HG03575 (cell line): ENCODE data around the gene ITIH4.
"Not testable (repeated sequence)": the region's sequence is repeated elsewhere in the genome, so short reads cannot be mapped to it uniquely, and the experiment has no call there.

ENCODE experiments used
- ATAC-seq: cut with Tn5 transposase; IDR thresholded peaks from one replicate; pipeline ENCODE4 v1.9.1; 2021; ENCODE audit not compliant: unreplicated experiment, insufficient number of reproducible peaks, low FRiP score; ENCODE audit errors: extremely low read depth

The ITIH4 gene

DNA sequence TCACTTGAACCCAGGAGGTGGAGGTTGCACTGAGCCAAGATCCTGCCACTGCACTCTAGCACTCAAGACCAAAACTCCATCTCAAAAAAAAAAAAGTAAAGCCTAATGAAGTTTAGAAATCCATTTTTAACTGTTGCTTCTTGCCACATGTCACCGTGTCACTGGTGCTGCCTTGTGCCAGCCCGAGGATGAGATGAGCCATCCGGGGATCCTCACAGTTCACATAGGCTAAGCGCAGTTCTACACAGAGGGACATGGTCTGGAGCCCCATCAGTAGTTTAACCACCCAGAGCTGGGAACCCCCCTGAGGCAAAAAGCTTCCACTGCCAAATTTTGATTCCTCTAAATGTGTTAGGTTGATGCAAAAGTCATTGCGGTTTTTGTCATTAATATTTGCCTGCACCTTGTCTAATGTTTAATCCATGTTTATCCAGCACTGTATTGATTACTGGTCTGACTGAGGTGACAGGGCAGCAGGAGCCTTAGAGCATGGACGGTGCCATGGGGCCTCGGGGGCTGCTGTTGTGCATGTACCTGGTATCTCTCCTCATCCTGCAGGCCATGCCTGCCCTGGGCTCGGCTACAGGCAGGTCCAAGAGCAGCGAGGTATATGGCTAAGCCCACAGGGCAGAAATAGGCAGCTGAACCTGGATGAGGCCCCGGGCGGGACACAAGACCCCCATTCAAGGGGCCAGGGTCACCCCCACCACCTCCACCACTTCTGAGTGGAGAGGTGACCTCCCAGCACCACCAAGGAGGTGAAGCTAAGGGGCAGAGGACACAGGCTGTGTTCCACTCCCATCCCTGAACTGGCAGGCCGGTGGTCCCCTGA lies 53.1 kb downstream of the ITIH4 start, which contains the start of gene ITIH1:
Gene ITIH1 (plus strand): TSS at position 473 of the 832 bp plus-strand sequence. CDS start 17 bp downstream, at position 490.
- ATAC-seq = no peak

DNA sequence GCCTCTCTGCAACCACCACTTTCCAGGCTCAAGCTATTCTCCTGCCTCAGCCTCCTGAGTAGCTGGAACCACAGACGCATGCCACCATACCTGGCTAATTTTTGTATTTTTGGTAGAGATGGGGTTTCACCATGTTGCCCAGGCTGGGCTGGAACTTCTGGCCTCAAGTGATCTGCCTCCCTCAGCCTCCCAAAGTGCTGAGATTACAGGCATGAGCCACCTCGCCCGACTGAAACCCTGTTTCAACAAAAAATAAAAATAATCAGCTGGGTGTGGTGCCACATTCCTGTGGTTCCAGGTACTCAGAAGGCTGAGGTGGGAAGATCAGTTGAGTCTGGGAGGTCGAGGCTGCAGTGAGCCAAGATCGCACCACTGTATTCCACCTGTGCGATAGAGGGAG lies 54.0 kb downstream of the ITIH4 start:
- not testable (repeated sequence) for ATAC-seq

DNA sequence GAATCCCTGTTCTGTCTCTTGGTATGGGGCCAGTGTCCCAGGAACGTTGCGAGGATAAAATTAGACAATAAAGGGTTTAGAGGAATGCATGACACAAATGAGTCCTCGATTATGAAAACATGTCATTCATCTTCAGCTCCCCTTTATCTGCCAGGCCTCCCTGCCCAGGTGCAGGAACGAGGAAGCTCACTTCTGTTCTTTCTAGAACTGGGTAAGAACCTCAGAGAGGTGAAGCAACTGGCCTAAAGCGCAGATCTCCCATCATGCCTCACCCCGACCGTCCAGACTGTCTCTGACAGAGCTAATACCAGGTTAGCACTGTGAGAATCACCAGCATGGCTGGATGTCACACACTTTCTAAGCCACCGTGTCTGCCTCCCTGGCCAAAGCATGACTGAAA lies 54.6 kb downstream of the ITIH4 start:
- ATAC-seq = no peak

DNA sequence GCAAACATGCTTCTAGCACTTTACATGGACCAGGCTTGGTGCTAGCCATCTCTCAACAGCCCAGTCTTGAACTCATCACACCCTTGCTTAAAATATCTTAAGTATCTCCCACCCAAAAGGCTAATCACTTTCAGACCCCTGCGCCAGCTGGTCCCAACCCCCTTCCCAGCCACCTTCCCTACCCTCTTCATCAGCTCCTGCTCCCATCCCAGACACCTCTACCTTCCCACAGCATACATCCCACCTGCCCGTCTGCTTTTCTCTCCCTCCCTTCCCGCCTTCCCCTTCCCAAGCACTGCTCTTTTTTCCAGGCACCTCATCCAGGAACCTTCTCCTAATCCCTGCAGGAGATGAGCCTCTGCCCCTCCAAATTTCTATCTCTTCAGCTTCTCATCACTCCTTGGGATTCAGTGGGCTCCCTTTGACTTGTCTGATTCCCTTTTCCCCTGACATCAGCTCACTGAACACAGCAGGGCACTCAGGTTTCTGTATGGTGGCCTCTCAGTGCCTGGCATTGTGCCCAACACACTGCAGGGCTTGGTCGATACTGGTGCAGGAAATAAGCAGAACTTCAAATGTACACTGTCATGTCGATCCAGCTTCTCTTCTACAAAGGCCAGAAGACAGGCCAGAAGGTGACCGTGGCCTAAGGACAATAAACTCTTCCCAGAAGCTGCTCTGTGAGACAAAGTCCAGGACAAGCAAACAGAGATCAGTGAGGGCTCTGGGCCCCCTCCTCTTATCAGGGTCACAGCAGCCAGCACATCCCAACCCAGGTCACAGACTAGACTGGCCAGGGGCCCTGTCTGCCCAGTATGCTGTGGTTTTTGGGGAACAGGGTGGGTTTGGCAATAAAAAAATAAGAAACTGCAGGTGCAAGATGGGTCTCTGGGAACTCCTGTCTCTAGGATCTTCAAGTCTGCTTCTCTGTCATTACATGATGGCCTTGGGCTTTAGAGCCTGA lies 55.3 kb downstream of the ITIH4 start:
- no peak for ATAC-seq

DNA sequence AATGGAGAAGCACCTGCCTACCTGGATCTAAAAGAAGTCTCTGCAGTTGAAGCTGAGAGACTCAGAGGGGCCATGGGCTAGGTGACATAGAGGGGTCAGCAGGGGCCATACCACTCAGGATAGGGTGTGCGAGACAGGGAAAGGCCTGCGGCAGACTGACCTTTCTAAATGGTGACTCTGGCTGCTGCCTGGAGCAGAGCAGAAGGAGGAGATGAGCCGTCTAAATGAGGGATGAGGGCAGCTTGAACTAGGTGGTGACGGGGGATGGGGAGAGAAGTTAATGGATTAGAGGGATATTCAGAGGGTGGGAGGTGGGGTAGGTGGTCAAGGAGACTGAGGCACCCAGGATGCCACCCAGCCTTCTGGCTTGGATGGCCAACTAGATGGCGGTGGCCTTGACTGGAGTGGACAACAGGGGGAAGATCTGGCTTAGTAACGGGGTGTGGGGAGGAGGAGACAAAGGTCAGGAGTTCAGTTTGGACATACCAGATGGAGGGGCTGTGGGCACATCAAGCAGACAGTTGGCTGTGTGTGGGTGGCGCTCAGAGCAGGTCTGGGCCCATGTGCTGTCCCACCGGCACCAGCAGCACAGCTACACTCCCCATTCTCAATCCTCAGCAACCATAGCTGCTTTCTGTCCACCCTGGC lies 56.3 kb downstream of the ITIH4 start:
- ATAC-seq = no peak

DNA sequence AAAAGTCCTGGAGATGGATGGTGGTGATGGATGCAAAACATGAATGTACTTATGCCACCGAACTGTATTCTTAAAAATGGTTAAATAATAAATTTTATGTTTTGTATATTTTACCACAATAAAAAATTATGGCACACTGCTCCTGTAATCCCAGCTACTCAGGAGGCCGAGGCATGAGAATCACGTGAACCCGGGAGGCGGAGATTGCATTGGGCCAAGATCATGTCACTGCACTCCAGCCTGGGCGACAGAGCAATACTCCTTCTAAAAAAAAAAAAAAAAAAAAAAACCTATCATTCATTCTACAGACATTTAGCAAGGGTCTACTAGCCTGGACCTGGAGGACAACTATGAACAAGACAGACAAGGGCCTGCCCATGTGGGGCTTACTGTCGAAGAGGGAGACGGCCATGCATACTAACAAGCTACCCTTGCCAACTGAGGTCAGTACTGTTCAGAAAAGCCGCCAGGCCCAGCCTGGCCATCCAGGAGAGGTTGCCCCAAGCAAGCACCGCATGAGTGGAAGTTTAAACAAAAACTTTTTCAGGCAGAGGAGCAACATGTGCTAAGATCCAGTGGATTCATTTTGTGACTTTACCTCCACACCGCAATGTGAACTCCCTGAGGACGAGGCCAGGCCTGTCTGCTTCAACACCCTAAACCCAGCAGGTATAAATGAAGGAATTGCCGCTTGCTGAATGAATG lies 57.0 kb downstream of the ITIH4 start:
- ATAC-seq = no peak

DNA sequence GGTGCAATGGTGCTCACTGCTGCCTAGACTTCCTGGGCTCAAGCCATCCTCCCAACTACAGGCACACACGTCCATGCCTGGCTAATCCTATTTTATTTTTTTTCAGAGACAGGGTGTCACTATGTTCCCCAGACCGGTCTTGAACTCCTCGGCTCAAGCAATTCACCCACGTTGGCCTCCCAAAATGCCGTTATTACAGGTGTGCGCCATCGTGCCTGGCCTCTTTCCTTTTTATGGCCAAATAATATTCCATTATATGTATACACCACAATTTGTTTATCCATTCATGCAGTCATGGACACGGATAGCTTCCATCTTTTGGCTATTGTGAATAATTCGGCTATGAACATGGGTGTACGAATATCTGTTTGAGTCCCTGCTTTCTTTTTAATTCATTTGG lies 58.8 kb downstream of the ITIH4 start:
- no peak for ATAC-seq

DNA sequence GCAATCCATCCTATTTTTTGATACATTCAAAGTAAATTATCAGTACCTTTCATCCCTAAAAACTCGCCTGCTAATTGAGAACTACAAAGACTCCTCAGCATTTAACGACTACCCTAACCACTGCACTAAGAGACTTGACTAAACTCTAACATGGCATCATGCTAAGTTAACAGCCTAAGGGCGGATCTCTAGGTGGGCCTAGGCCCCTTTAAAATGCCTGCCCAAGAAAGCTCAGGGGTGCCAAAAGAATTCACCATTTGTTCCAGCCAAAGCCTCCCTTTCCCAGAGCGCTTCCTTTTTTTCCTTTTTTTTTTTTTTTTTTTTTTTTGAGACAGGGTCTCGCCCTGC lies 59.2 kb downstream of the ITIH4 start:
- ATAC-seq = no peak

DNA sequence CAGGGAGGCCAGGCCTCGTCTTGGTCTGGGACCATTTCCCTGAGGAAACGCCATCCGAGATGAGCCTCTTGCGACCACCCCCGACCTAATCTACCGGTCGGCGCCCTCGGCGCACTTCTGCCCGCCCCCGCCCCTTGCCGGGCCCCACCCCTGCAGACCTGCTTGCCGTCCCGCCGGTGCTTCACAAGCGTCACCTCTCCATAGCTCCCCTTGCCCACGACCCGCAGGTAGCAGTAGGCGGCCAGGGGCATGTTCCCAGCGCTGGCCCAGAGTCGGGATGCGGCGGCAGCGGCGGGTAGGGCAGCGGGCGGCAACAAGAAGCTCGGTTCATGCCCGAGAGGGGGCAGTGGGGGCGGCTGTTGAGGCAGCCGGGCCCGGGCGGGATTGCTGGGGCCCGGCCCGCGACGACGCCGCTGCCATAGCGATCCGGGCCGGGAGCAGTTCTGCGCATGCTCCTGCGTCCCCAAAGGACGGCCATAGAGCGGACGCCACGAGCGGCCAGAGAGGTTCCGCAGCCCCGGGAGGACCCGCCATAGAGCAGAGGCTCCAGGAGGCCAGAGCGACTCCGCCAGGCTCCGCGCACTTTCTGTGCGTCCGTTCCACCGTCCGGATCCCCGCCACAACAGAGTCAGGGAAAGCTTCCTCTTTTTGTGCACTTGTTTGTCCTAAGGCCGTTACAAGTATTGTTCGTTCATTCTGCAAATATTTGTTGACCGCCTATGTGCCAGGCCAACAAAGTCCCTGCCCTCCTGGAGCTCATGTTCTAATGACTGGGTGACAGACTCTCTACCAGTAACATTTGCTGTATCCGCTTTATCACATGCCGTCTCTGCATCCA lies 59.8 kb downstream of the ITIH4 start, which contains the start of gene NEK4:
Gene NEK4 (minus strand): TSS at position 445 of the 838 bp plus-strand sequence. CDS start 194 bp downstream, at position 251.
- no peak for ATAC-seq

DNA sequence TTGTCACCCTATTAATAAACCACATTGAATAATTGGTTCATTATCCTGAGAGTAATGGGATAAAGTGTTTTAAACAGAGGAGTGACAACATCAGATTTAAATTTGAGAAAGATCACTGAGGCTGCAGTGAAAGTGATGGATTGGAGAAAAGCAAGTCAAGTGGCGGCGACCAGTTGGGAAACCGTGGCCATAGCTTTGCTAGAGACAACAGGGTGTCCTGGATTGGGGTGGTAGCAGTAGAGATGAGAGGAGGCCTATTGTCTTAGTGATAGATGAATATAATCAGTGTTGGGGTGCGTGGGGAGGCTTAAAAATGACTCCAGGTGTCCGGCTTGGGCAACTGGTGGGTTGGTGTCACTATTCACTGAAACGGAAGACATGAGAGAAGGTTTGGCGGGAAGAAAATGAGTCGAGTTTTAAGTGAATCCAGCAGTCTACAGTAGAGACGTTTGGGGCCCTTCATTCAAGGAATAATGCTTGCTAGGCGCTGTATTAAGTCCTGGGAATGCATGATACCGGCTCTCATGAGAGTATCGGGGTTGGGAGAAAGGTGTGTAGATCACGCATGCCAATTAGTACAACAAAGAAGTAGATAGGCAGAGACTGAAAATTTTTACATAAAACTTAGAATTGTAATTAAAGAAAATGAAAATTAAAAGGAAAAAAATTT lies 60.6 kb downstream of the ITIH4 start:
- no peak for ATAC-seq

DNA sequence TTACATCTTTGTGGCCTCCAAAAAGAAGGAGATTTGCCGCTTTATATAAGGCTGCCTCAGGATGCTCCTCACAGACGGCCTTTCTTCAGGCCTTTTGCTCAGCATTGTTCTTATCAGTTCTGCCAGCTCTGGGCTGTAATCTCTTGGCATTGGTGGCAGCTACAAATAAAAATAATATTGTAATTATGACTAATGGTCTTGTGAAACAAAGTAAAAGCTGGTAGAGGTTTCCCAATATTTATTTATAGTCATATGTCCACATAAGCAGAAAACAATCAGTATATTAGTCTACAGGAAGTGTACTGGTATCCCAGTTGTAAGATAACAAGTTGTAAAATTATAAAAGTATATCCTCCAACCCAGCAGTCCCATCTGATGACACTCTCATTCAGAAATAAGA lies 67.0 kb downstream of the ITIH4 start:
- no peak for ATAC-seq
